ENCODE measurements around the gene CCNK.

The CCNK gene

DNA sequence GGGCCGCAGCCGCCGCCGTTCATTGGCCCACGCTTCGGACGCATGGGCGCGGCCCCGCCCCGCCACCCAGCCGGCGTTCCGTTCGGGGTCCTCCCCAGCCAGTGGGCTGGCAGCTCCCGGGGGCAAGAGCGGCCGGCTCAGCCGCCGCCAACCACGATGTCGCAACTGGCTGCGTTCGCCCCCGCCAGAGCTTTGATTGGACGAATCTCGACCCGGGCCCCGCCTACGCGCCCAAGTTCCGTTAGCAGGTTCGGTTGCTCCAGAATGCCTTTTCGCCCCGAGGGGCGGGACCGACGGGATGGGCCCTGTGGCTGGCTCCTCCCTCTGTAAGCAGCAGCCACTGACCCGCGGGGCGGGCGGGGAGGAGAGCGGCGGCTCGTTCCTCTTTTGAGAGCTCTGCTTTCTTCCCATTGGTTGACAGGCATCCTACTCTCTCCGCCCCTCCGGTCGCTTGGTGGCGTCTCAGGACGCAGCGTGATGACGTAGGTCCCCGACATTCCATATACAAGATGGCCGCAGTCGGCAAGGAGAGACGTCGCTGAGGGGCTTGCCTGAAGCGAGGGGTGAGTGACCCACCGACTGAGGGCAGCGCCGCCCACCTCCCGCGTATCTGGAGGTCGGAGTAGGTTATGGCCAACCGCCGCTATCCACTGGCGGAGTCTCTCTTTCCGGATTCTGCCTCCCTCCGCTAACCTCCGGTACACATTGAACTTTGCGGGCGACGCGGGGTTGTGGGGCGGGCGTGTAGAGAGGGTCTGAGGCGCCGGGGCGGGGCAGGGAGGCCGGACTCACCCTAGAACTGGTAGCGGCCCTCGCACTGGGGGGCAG is at the start of gene CCNK:
Gene CCNK (plus strand): TSS at position 493 of the 828 bp plus-strand sequence. CDS start 11,269 bp downstream, outside the sequence.
- peak; percentile 99 to 100 for DNase-seq

DNA sequence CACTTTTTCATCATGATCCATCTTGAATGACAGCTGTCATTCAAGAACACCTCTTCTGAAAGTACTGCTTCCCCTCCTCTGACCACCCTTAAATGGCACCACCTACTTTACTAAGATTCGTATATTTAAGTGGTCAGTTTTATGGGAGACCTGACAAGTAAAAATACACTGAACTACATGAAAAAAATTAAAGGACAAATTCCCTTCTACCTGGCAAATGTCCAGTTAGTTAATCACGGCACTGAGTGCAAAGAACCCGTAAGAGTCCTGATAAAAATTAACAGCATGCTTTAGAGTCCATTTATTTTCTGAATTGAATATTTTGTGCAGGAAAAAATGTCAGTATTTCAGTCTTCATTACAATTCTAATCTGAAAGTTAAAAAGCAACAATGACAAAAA is 49.2 kb upstream of the CCNK start:
- no peak for DNase-seq

GRCh38 chr14:99432485-99432884 is 48.7 kb upstream of the CCNK start:
- no peak for DNase-seq

DNA sequence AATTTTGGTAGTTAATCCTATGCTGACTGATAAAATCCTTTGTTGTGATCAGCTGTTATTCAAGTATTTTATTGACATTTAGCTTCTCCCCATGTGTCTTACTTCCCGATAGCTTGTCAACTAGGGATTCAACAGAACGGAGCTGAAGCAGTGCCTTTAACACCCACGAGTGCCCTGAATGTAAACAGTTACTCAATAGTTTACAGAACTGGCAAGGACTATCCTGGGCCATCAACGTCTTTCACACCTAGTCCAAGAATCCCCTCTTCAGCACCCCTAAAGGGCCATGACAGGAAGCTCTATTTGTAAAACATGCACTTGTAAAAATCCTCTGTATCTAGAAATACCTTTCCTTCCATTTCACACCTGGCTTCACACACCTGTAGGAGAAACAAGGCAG is 45.9 kb upstream of the CCNK start:
- DNase-seq: no peak

GRCh38 chr14:99436247-99437180 is 44.7 kb upstream of the CCNK start:
- DNase-seq: no peak

DNA sequence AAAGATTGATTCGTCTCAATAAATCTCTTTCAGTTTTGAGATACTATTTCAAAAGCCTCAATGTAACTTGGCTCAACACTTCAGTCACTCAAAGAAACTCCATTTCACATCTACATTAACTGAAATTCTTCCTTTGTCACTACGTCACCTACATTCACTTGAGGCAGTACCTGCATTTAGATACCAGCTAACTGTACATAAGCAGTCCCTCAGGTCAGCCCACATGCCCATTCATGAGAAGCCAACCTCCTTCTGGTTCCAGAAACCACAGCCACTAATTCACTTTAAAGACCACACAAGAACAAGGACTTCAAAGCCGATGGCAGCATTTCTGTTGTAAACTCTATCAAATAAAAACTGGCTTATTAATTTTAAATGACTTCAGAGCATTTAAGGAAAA is 43.5 kb upstream of the CCNK start:
- DNase-seq: no peak

DNA sequence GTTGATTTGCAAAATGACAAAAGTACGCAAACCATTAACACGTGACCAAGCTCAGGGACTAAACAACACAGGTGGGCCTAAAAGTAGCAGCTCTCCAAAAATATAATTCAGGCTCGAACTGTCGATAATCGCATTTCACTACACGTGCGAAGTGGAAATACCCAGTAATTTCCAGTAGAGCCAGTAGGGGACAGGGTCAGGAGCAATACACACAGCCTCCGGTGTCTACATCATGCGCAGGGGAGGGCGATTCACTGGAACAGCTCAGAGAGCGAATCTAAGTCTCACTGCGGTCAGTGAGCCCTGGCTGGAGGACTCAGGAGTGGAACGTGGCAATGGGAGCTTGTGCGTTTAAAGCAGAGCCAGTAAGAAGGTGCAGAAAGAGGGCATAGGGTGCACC is 40.9 kb upstream of the CCNK start:
- no peak for DNase-seq

GRCh38 chr14:99441157-99441870 is 39.9 kb upstream of the CCNK start:
- no peak for DNase-seq

DNA sequence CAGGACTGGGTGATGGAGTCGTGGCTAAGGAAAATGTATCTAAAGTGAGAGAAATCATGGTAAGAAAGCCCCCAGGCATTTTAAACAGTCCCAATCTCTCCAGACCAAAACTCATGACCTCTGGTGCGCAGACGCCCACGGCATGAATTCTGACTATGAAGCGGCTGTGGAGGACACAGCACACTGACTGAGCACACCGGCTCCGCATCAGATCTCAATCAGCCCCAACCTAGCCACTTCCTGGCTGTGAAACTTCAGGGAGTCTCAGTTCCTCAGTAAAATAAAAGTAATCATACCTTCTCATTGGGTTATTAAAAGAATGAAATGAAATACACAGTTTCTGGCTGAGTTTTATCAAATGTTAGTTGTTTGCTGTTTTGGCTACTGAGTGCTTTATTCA is 39.3 kb upstream of the CCNK start:
- no peak for DNase-seq

GRCh38 chr14:99445931-99446330 is 35.3 kb upstream of the CCNK start:
- no peak for DNase-seq

DNA sequence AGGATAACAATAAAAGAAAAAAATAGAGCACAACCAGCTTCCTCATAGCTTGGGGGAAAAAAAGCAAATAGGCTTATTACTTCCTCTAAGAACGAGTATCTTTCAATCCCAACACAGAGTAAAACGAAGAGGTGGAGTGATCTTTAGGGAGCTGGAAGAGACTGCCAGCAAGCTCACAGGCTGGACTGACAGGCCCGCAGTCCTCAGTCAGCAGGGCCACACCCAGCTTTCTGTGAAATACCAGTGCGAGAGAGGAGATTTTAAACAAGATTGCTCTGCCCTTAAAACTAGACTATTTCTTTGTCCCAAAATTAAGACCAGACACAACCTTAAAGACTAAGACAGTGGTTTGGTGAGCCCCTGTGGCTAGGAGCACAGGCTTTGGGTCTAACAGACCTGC is 33.5 kb upstream of the CCNK start:
- DNase-seq: no peak

DNA sequence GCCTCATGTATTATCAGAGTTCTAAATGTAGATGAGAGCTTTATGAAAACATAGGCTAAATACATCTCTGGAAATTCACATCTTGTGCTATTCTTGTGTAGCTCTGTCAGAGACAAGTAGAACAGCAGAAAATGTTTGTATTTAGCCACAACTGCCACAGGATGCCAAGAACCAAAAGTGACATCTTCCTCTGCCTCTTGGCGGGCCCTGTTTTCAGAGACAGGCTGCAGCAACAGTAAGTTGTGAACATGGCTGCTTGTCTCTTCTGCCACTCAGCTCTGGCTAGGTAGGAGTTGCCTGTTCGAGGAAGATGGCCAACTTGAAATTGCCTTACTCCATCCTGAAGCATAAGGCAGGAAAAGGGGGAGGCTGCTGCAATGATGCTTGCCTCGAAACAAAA is 30.9 kb upstream of the CCNK start:
- DNase-seq: no peak

GRCh38 chr14:99451234-99451633 is 30.0 kb upstream of the CCNK start:
- no peak for DNase-seq

GRCh38 chr14:99452968-99453367 is 28.2 kb upstream of the CCNK start:
- DNase-seq: no peak

- DNase-seq: no peak
Measured at GRCh38 chr14:99454246-99454645, 27.0 kb upstream of the CCNK start.

GRCh38 chr14:99459481-99460100 is 21.6 kb upstream of the CCNK start:
- DNase-seq: no peak

DNA sequence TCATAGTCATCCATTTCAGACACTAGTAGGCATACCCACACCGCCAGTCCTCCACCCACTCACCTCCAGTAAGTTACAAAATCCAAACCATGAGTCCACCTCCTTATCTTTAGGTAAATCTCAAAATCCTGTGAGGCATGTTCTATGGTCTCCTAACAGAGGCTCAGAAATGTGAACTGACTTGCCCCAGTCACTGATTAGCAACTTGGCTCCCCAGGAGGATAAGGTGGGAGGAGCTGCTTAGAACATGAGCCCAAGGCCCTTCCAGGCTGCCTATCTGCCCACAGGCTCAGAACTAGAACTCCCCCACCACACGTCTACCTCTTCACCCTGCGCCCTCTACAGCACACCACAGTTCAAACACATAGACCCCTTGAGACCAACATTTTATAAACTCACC is 20.4 kb upstream of the CCNK start:
- DNase-seq: no peak

DNA sequence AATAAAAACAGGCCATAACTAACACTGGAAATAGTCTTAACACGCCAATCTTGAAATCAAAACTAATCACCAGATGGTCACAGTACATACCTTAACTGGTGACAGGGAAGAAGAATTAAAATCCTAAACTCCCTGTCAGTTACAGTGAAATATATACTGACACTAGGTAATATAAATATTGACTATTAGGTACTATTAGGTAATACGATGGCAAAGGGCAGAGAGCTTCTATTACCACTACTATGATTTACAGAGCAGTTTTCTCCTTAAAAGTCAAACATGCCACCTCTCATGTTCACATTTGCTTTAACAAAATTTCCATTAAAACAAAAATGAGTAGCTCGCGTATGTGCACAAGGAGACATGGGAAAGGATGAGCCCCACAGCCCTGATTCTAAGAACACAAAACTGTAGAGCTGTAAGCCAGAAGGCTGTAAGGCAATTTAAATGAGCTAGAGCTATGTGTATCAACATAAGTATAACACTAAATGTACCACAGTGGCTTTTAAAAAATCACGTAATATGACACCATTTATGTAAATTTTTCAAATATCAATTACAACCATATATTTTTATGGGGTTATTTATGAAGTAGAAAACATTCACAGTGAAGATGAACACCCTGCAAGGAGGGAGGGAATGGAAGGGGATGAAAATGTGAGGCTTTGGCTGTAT is 19.7 kb upstream of the CCNK start:
- no peak for DNase-seq

DNA sequence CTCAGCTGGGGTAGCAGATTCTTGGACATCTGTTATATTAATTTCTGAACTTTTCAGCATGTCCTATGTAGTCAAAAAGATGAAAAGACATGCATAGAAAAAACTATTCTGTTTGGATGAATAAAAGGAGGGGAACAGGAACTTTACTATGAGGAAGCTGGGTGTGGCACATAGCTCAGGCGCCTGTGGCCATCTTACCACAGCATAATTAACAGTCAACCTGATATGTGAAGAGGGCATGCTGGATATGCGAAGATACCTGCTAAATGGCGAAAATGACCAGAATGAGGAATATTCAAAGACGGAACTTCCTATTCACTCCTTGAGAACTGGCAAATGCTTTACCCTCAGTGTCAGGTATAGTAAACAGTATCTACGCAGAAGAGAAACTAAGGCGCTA is 19.0 kb upstream of the CCNK start:
- no peak for DNase-seq

- no peak for DNase-seq
Measured at GRCh38 chr14:99463974-99464373, 17.2 kb upstream of the CCNK start.

GRCh38 chr14:99465288-99465687 is 15.9 kb upstream of the CCNK start:
- DNase-seq: no peak

GRCh38 chr14:99466758-99467157 is 14.5 kb upstream of the CCNK start:
- no peak for DNase-seq

All from stimulated activated CD4-positive, alpha-beta T cell treated with anti-CD3 and anti-CD28 coated beads, Interleukin-2, amount 100 ng/mL, for 48 hours (primary cell).